Measurements from ENCODE around the gene NISCH.

Gene NISCH

GRCh38 chr3:52503788-52504424 lies 48.5 kb downstream of the NISCH start:
- in situ Hi-C loops (cut with MboI; ENCODE audit: low sequenced_read_pairs, unreplicated experiment), result no loop called here
- no peak for DNase-seq (ENCODE audit: low spot score)
- TF ChIP-seq CTCF (IDR thresholded peaks at IDR 0.05; ENCODE audit: borderline replicate concordance, control extremely low read depth, extremely low read depth, insufficient read depth, missing control alignments), result no peak

- TF ChIP-seq CTCF (IDR thresholded peaks at IDR 0.05; ENCODE audit: borderline replicate concordance, control extremely low read depth, extremely low read depth, insufficient read depth, missing control alignments), result no peak
- no peak for DNase-seq (ENCODE audit: low spot score)
- in situ Hi-C loops (cut with MboI; ENCODE audit: low sequenced_read_pairs, unreplicated experiment), result no loop called here
These were observed 49.6 kb downstream of the NISCH start for GRCh38 chr3:52504977-52505376.

GRCh38 chr3:52506266-52506966 lies 51.0 kb downstream of the NISCH start:
- no peak for TF ChIP-seq CTCF (IDR thresholded peaks at IDR 0.05; ENCODE audit: borderline replicate concordance, control extremely low read depth, extremely low read depth, insufficient read depth, missing control alignments)
- DNase-seq (ENCODE audit: low spot score), result no peak
- in situ Hi-C loops (cut with MboI; ENCODE audit: low sequenced_read_pairs, unreplicated experiment), result no loop called here

GRCh38 chr3:52507359-52507758 lies 52.0 kb downstream of the NISCH start:
- no peak for DNase-seq (ENCODE audit: low spot score)
- TF ChIP-seq CTCF (IDR thresholded peaks at IDR 0.05; ENCODE audit: borderline replicate concordance, control extremely low read depth, extremely low read depth, insufficient read depth, missing control alignments), result no peak
- in situ Hi-C loops (cut with MboI; ENCODE audit: low sequenced_read_pairs, unreplicated experiment), result no loop called here

GRCh38 chr3:52509753-52510328 lies 54.4 kb downstream of the NISCH start:
- no peak for TF ChIP-seq CTCF (IDR thresholded peaks at IDR 0.05; ENCODE audit: borderline replicate concordance, control extremely low read depth, extremely low read depth, insufficient read depth, missing control alignments)
- in situ Hi-C loops (cut with MboI; ENCODE audit: low sequenced_read_pairs, unreplicated experiment), result no loop called here
- no peak for DNase-seq (ENCODE audit: low spot score)

GRCh38 chr3:52511509-52511908 lies 56.1 kb downstream of the NISCH start:
- DNase-seq (ENCODE audit: low spot score), result no peak
- in situ Hi-C loops (cut with MboI; ENCODE audit: low sequenced_read_pairs, unreplicated experiment), result no loop called here
- no peak for TF ChIP-seq CTCF (IDR thresholded peaks at IDR 0.05; ENCODE audit: borderline replicate concordance, control extremely low read depth, extremely low read depth, insufficient read depth, missing control alignments)
